ENCODE measurements around the gene TOX4.
A peak's percentile ranks its signal among the peaks of the same experiment; 100 is the strongest.

The TOX4 gene

GRCh38 chr14:21518725-21519124 lies 41.7 kb downstream of the TOX4 start:
- no peak for DNase-seq (ENCODE audit: extremely low read depth, low read depth)
- TF ChIP-seq CTCF (IDR thresholded peaks at IDR 0.05; ENCODE audit: low read depth, low read length), result no peak

- TF ChIP-seq CTCF (IDR thresholded peaks at IDR 0.05; ENCODE audit: low read depth, low read length), result no peak
- DNase-seq (ENCODE audit: extremely low read depth, low read depth), result no peak
These were observed 43.8 kb downstream of the TOX4 start for GRCh38 chr14:21520767-21521166.

- no peak for TF ChIP-seq CTCF (IDR thresholded peaks at IDR 0.05; ENCODE audit: low read depth, low read length)
- no peak for DNase-seq (ENCODE audit: extremely low read depth, low read depth)
These were observed 44.5 kb downstream of the TOX4 start for GRCh38 chr14:21521501-21521900.

- no peak for DNase-seq (ENCODE audit: extremely low read depth, low read depth)
- no peak for TF ChIP-seq CTCF (IDR thresholded peaks at IDR 0.05; ENCODE audit: low read depth, low read length)
These were observed 46.2 kb downstream of the TOX4 start for GRCh38 chr14:21523203-21523602.

- TF ChIP-seq CTCF (IDR thresholded peaks at IDR 0.05; ENCODE audit: low read depth, low read length), result no peak
- no peak for DNase-seq (ENCODE audit: extremely low read depth, low read depth)
These were observed 47.8 kb downstream of the TOX4 start for GRCh38 chr14:21524575-21525490.

- no peak for DNase-seq (ENCODE audit: extremely low read depth, low read depth)
- no peak for TF ChIP-seq CTCF (IDR thresholded peaks at IDR 0.05; ENCODE audit: low read depth, low read length)
These were observed 48.6 kb downstream of the TOX4 start for GRCh38 chr14:21525571-21525961.

- no peak for TF ChIP-seq CTCF (IDR thresholded peaks at IDR 0.05; ENCODE audit: low read depth, low read length)
- DNase-seq (ENCODE audit: extremely low read depth, low read depth), result peak; percentile 23
These were observed 49.1 kb downstream of the TOX4 start, which contains the start of gene SALL2 for GRCh38 chr14:21525962-21526671. TSS of gene SALL2 (minus strand) at chr14:21526346. CDS start at chr14:21526127, 219 bp downstream.
